Right lobe of liver (tissue), 6 donors: ENCODE results near the gene NAV2. TPM values are rescaled to one million over a fixed set of nuclear protein-coding genes. Genes with fewer than 3 reads are reported as not detected.

ENCODE experiments used
- ATAC-seq, 4 donors: fragments of 200-7000 bp; cut with Tn5 transposase; one replicate each; pipeline ENCODE4 v1.9.1; 2020; ENCODE audit warnings: mild to moderate bottlenecking in 4 of 4, moderate library complexity in 4 of 4
- DNase-seq, 3 donors: peaks; one replicate each; pipeline ENCODE4 v3.0.0-alpha.2; 2020
- H3K27ac ChIP-seq, 3 donors: fragments of 200-600 bp; one replicate each; pipeline ENCODE4 v1.8.0; 2022
- H3K27me3 ChIP-seq, 2 donors: fragments of 200-600 bp; one replicate each; pipeline ENCODE4 v1.8.0; 2022
- H3K36me3 ChIP-seq, 4 donors: fragments of 200-600 bp; sonication (generic) in 1 of 4; one replicate each; pipeline versions ENCODE4 v1.5.1 to v1.8.0; 2017 to 2022; ENCODE audit warnings: control low read depth in 1 of 4
- H3K4me1 ChIP-seq, 4 donors: fragments of 200-600 bp; sonication (generic) in 1 of 4; one replicate each; pipeline versions ENCODE4 v1.5.1 to v1.8.0; 2017 to 2022; ENCODE audit warnings: control low read depth in 1 of 4
- H3K4me3 ChIP-seq, 3 donors: fragments of 200-600 bp; one replicate each; pipeline ENCODE4 v1.8.0; 2022
- H3K9me3 ChIP-seq, 4 donors: fragments of 200-600 bp; sonication (generic) in 1 of 4; one replicate each; pipeline versions ENCODE4 v1.5.1 to v1.8.0; 2017 to 2022; ENCODE audit warnings: control low read depth in 1 of 4
- CTCF ChIP-seq, 4 donors: fragments of 200-600 bp in 3 of 4; fragments of 450-650 bp in 1 of 4; IDR thresholded peaks; one replicate each; pipeline versions ENCODE4 v1.5.1 to v1.8.0; 2016 to 2022; ENCODE audit warnings: antibody characterized with exemption in 4 of 4, mild to moderate bottlenecking in 2 of 4
- POLR2A ChIP-seq: fragments of 450-650 bp; IDR thresholded peaks from one replicate; pipeline ENCODE4 v1.6.1; 2017; ENCODE audit warnings: antibody characterized with exemption, mild to moderate bottlenecking
- whole genome bisulfite sequencing: methylation state at CpG from one replicate; pipeline ENCODE4 v1.1.6; 2018; ENCODE audit warnings: low coverage, low lambda C conversion rate; ENCODE audit not compliant: insufficient coverage; ENCODE audit errors: missing lambda C conversion rate; 5-methylcytosine and 5-hydroxymethylcytosine counted together
- intact Hi-C, 2 donors: fragments of 100-400 bp; cut with DNase I; formaldehyde crosslinking; loops; one replicate each; pipeline versions ENCODE4 v1.11.2 to v1.14.1; 2022
- total RNA-seq, 6 experiments: library from RNA; depleted of rRNA in 2 of 6; stranded (reverse); fragments of >200 nt in 2 of 6; fragmentation: NEBNext Ultra II Directional in 3 of 6; extraction: Animal tissue kit (Norgen Biotek cat#: 25700) in 3 of 6; gene quantifications; one replicate each; pipeline versions ENCODE4 v1.1.0 to v1.2.4, GENCODE V29; 2016 to 2023
- donor health status: DM: no; HTN: yes; CAD: no.
- donor health status: DM: no; HTN: no; CAD: no.
- donor health status: DM: no; HTN: no; CAD: no.
- donor health status: DM: no; HTN: yes; CAD: no.
- donor health status: DM: no; HTN: yes; CAD: no.

The NAV2 gene
- total RNA-seq, 6 experiments from 2014 or later: 15.5 to 69.2 (median 37.1) TPM

DNA sequence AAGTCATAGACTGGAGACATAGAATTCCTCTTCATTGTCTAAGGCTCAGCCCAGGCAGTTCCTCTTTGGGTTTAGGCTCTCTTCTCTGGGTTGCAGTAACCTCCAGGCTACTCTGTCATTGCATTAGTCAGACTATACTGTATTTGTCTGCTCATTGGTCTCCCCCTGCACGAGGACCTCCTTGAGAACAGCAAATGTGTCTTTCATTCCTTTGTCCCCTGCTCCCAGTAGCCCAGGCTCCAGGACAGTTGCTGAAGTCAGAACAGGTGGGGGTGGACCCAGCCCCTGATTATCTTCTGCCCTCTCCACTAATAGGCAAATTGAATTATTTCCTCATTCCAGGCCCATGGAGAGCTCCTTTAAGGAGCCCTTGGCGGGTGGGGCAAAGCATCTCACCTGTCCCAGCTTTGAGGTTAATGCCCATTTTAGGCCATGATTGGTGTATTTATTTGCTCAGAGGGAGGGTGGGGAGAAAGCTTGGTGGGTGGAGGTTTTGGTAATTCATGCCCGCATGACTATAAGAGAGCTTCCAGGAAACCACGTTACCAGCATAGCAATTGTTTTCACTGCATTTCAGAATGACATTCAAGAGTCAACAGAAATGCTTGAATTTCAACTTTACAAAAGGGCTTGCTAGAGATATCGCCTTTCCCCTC lies 40.9 kb downstream of the NAV2 start:
- ATAC-seq (no peak), DNase-seq (no peak)
- H3K27me3 ChIP-seq: no peaks in the 10 kb centered on the region
- no peak overlapping the region for H3K27ac ChIP-seq
- intact Hi-C loops: no loop called here
- H3K4me3 ChIP-seq: no peak overlapping the region
- H3K36me3 ChIP-seq: no peaks in the 10 kb centered on the region
- 84% methylated on average over 4 of the region's 5 CpGs for WGBS
- H3K9me3 ChIP-seq: no peaks in the 10 kb centered on the region
- H3K4me1 ChIP-seq: no peaks in the 10 kb centered on the region
- TF ChIP-seq POLR2A (no peak), CTCF (IDR thresholded peaks at IDR 0.05) (no peak)

GRCh38 chr11:19756675-19757475 lies 44.2 kb downstream of the NAV2 start:
- WGBS: 85% methylated on average over 7 of the region's 11 CpGs
- H3K36me3 ChIP-seq: no peaks in the 10 kb centered on the region
- no peaks in the 10 kb centered on the region for H3K4me1 ChIP-seq
- intact Hi-C loops: no loop called here
- no peak for DNase-seq
- ATAC-seq: no peak
- TF ChIP-seq POLR2A (no peak), CTCF (IDR thresholded peaks at IDR 0.05) (no peak)
- H3K4me3 ChIP-seq: no peak overlapping the region
- no peaks in the 10 kb centered on the region for H3K9me3 ChIP-seq
- H3K27ac ChIP-seq: no peak overlapping the region
- no peaks in the 10 kb centered on the region for H3K27me3 ChIP-seq

DNA sequence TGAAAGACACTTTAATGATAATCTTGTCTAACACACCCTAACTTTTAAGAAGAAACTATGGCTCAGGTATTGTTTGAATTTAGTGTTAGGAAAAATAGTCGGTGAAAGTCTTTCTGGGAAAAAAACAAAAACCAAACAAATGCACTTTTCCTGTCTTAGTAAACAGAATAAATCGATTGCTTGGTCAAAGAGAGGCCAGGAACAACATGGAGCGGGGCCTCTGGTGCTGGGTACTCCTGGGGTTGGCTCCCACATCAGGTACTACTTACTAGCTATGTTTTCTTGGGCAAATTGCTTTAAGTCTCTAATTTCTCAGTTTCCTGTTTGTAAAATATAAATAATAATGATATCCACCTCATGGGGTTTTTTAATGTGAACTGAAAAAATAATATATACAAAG lies 46.8 kb downstream of the NAV2 start:
- no peaks in the 10 kb centered on the region for H3K4me1 ChIP-seq
- WGBS: 31% methylated on average over 3 of the region's 3 CpGs
- no peaks in the 10 kb centered on the region for H3K27me3 ChIP-seq
- no peak overlapping the region for H3K27ac ChIP-seq
- DNase-seq (no peak), ATAC-seq (peak; percentile 44 to 89 (median 56))
- H3K36me3 ChIP-seq: no peaks in the 10 kb centered on the region
- no peaks in the 10 kb centered on the region for H3K9me3 ChIP-seq
- no peak for TF ChIP-seq CTCF (IDR thresholded peaks at IDR 0.05)
- TF ChIP-seq POLR2A: no peak
- intact Hi-C loops: no loop called here
- no peak overlapping the region for H3K4me3 ChIP-seq

DNA sequence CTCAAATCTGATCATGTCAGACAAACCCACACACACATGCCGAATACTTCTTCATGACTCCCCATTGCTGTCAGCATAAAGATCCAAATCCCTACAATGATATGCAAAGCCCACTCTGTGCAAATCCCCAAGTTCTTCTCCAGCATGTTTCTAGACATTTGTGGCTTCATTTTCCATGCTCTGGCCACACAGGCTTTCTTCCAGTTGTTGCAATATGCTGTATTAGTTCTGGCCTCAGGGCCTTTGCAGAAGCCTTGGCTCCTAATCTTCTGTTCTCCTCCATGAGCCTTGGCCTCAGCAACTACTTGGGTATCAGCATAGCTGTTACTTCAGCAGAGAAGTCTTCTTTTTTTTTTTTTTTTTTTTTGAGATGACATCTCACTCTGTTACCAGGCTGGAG lies 49.6 kb downstream of the NAV2 start:
- Histone ChIP-seq H3K4me3 (no peak overlapping the region), H3K9me3 (no peaks in the 10 kb centered on the region), H3K36me3 (no peaks in the 10 kb centered on the region), H3K27ac (no peak overlapping the region), H3K4me1 (no peaks in the 10 kb centered on the region), H3K27me3 (no peaks in the 10 kb centered on the region)
- intact Hi-C loops: no loop called here
- DNase-seq (no peak), ATAC-seq (no peak)
- no CpG with 5 or more reads among the region's 1 CpG for WGBS
- TF ChIP-seq POLR2A: no peak
- TF ChIP-seq CTCF (IDR thresholded peaks at IDR 0.05): no peak
